Activated naive CD8-positive, alpha-beta T cell treated with anti-CD3 and anti-CD28 coated beads for 36 hours (primary cell): ENCODE data around the gene PRSS2. TPM values are rescaled to one million over a fixed set of nuclear protein-coding genes. Genes with fewer than 3 reads are reported as not detected.
"Not testable (repeated sequence)": the region's sequence is repeated elsewhere in the genome, so short reads cannot be mapped to it uniquely, and the experiment has no call there.

Experiments
- DNase-seq: peaks from one replicate; pipeline ENCODE4 v3.0.0; 2021
- H3K27ac Mint-ChIP-seq: one replicate; pipeline ENCODE4 v1.8.0; 2022; ENCODE audit warnings: mild to moderate bottlenecking, moderate library complexity, mixed read lengths
- H3K27me3 Mint-ChIP-seq: one replicate; pipeline ENCODE4 v1.8.0; 2022; ENCODE audit warnings: mild to moderate bottlenecking, mixed read lengths
- H3K36me3 Mint-ChIP-seq: one replicate; pipeline ENCODE4 v1.8.0; 2021; ENCODE audit warnings: mild to moderate bottlenecking, mixed read lengths
- H3K4me1 Mint-ChIP-seq: one replicate; pipeline ENCODE4 v1.8.0; 2021; ENCODE audit warnings: mixed read lengths
- H3K4me3 Mint-ChIP-seq: one replicate; pipeline ENCODE4 v1.8.0; 2022; ENCODE audit warnings: mild to moderate bottlenecking, moderate library complexity, mixed read lengths
- H3K9me3 Mint-ChIP-seq: one replicate; pipeline ENCODE4 v1.8.0; 2022; ENCODE audit warnings: mixed read lengths
- total RNA-seq, 2 experiments: library from RNA; stranded (reverse); gene quantifications; one replicate each; pipeline ENCODE4 v1.2.3, GENCODE V29; 2021

Gene PRSS2
- total RNA-seq, 2 experiments from 2014 or later = not detected

GRCh38 chr7:142773230-142773629 lies 2.5 kb downstream of the PRSS2 start:
- no peaks in the 10 kb centered on the region for H3K9me3 Mint-ChIP-seq
- peaks cover 2% of the 10 kb centered on the region for H3K36me3 Mint-ChIP-seq
- no peak overlapping the region for H3K4me3 Mint-ChIP-seq
- DNase-seq = no peak
- H3K27ac Mint-ChIP-seq = no peak overlapping the region
- H3K27me3 Mint-ChIP-seq = no peaks in the 10 kb centered on the region
- peaks cover 4% of the 10 kb centered on the region for H3K4me1 Mint-ChIP-seq

DNA sequence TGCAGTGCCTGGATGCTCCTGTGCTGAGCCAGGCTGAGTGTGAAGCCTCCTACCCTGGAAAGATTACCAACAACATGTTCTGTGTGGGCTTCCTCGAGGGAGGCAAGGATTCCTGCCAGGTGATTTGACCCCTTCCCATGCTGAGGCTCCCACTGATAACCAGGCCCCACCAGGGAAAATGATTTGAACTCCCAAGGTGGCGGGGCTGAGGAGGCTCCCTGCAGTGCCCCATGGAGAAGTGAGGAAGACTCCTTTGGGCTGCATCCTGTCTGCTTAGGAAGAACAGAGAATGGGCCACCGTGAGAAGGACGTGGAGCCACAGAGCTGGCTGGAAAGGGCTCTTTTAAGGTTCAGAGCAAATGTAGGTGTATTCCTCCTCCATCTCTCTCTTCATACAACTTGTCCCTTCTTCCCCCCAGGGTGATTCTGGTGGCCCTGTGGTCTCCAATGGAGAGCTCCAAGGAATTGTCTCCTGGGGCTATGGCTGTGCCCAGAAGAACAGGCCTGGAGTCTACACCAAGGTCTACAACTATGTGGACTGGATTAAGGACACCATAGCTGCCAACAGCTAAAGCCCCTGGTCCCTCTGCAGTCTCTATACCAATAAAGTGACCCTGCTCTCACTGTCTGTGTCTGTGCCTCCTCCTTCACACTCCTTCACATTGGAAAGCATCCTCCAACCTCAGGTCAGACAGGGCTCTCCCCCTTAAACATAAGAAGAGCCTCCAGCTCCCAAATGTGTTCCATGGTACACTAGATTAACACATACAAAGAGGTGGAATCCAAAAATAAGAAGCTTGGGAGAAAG lies 3.4 kb downstream of the PRSS2 start:
- Mint-ChIP-seq H3K27me3 (no peaks in the 10 kb centered on the region), H3K27ac (no peak overlapping the region), H3K4me1 (peaks cover 4% of the 10 kb centered on the region), H3K36me3 (peaks cover 2% of the 10 kb centered on the region), H3K9me3 (no peaks in the 10 kb centered on the region), H3K4me3 (no peak overlapping the region)
- no peak for DNase-seq

DNA sequence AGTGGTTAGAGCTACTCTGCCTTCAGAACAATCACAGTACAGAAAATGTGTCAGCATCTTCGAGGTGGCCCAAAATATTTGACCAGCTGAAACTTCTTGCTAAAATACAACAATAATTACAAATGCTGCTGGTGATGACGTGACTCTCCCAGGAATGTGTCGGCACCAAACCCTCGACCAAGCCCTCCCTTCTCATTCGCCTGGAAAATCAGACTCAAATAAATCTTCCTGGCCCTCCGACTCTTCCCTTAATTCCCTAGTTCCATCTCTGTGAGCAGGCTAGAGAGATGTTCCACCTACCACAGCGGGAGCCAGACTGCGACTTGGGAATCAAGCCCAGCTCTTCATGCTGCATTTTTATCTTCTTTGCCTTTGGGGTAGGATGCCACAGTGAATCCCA lies 4.1 kb downstream of the PRSS2 start:
- Mint-ChIP-seq H3K27ac (no peak overlapping the region), H3K27me3 (no peaks in the 10 kb centered on the region), H3K9me3 (no peaks in the 10 kb centered on the region), H3K4me1 (peaks cover 4% of the 10 kb centered on the region), H3K36me3 (peaks cover 2% of the 10 kb centered on the region), H3K4me3 (no peak overlapping the region)
- DNase-seq = no peak

DNA sequence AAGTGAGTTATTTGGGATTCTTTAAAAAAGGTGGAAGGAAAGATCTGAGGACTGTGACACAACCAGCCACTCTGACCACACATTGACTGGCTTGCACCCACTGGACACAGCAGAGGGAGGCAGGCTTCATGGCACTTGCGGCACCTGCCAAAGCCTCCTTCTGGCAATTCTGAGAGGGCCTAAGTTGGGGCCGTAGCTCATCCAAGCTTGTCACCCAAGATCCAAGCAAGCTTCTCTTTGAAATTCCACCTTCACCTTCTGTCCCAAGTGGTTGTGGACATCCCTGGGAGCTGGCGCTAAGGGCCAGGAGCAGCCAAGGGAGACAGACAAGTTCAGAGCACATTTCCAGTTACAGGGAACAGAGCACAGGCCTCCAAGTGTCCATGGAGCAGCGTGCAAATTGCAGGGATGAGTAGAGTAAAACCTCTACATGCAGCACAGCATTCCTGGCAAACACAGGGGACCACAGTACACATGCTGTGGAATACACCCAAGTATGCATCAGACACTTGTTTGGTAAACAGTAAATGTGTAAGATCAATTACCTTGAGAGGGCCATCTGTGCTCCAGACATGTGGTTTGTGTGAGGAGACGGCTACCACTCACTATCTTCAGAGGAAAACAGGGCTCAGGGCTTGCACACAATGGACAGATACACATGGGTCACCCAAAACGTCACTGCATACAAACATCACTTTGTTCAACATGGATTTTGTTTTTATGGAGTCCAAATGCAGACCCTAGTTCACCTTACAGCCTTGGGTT lies 4.8 kb downstream of the PRSS2 start:
- H3K27ac Mint-ChIP-seq = not testable (repeated sequence)

DNA sequence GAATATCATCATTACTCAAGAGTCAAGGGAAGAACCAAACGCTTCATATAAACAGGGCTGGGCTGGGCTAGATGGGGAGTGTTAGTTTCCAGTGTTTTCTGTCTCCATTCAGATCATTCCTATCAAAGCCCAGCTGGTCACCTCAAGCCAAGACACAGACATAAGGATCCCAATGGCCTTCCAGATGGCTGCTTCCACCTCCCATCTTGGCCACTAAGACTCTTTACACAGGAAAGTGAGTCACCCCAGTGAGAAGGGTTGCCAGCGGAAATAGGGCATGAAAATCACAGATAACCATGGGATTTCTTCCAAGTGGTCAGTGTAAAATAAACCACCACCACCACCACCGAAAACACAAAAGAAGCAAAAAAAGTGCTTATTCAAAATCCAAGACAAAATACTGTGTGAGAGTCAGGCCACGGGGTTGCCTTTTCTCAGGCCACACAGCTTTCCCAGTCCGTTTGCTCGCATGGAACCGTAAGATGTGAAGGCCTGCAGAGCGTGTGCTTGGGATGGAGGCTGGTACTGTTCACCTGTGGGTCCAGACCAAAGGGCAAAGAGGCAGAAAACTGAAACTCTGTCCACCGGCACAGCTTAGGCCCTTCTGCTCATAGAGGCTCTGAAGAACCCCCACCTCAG lies 5.6 kb downstream of the PRSS2 start:
- no peaks in the 10 kb centered on the region for H3K36me3 Mint-ChIP-seq
- no peak for DNase-seq
- no peaks in the 10 kb centered on the region for H3K4me1 Mint-ChIP-seq
- H3K4me3 Mint-ChIP-seq = no peak overlapping the region
- H3K9me3 Mint-ChIP-seq = no peaks in the 10 kb centered on the region
- H3K27ac Mint-ChIP-seq = no peak overlapping the region
- H3K27me3 Mint-ChIP-seq = no peaks in the 10 kb centered on the region

More for the DNA sequence above, 4.8 kb downstream of the PRSS2 start:
- not testable (repeated sequence) for H3K4me1 Mint-ChIP-seq, H3K36me3 Mint-ChIP-seq, H3K4me3 Mint-ChIP-seq, H3K27me3 Mint-ChIP-seq, DNase-seq, H3K9me3 Mint-ChIP-seq

DNA sequence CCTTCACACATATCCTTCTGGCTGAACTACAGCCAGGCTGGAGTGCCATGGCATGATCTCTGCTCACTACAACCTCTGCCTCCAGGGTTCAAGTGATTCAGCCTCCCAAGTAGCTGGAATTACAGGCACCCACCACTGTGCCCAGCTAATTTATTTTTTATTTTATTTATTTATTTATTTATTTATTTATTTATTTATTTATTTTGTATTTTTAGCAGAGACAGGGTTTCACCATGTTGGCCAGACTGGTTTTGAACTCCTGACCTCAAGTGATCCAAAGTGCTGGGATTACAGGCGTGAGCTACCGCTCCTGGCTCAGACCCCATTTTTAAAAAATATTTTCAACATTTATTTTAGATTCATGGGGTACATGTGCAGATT lies 6.1 kb downstream of the PRSS2 start:
- H3K27me3 Mint-ChIP-seq, H3K4me1 Mint-ChIP-seq, H3K9me3 Mint-ChIP-seq, H3K4me3 Mint-ChIP-seq, H3K36me3 Mint-ChIP-seq, DNase-seq, H3K27ac Mint-ChIP-seq: not testable (repeated sequence)

DNA sequence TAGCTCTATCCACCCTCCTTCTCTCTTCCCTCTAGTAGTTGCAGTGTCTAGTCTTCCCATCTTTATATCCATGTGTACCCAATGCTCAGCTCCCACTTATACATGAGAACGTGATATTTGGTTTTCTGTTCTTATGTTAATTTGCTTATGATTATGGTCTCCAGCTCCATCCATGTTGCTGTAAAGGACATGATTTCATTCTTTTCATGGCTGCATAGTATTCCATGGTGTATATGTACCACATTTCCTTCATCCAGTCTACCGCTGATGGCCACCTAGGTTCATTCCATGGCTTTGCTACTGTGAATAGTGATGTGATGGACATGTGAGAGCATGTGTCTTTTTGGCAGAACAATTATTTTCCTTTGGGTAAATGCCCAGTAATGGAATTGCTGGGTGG lies 6.5 kb downstream of the PRSS2 start:
- Mint-ChIP-seq H3K36me3 (no peaks in the 10 kb centered on the region), H3K4me3 (no peak overlapping the region), H3K4me1 (no peaks in the 10 kb centered on the region), H3K27me3 (no peaks in the 10 kb centered on the region), H3K27ac (no peak overlapping the region), H3K9me3 (no peaks in the 10 kb centered on the region)
- DNase-seq = no peak

GRCh38 chr7:142782922-142783900 lies 12.4 kb downstream of the PRSS2 start:
- Mint-ChIP-seq H3K4me1 (peaks cover 3% of the 10 kb centered on the region), H3K4me3 (peak overlapping the region; percentile 73), H3K27ac (peak overlapping the region; percentile 89), H3K36me3 (peaks cover 14% of the 10 kb centered on the region), H3K9me3 (no peaks in the 10 kb centered on the region), H3K27me3 (no peaks in the 10 kb centered on the region)
- peak; percentile 71 for DNase-seq

GRCh38 chr7:142784096-142784495 lies 13.3 kb downstream of the PRSS2 start:
- H3K4me1 Mint-ChIP-seq = peaks cover 3% of the 10 kb centered on the region

GRCh38 chr7:142784716-142785115 lies 13.9 kb downstream of the PRSS2 start:
- Mint-ChIP-seq H3K4me1 (peaks cover 5% of the 10 kb centered on the region), H3K9me3 (no peaks in the 10 kb centered on the region), H3K36me3 (peaks cover 29% of the 10 kb centered on the region), H3K27me3 (no peaks in the 10 kb centered on the region), H3K27ac (peak overlapping the region; percentile 92), H3K4me3 (peak overlapping the region; percentile 18)
- DNase-seq = no peak

More at GRCh38 chr7:142784096-142784495, 13.3 kb downstream of the PRSS2 start:
- peak overlapping the region; percentile 89 for H3K27ac Mint-ChIP-seq
- peak overlapping the region; percentile 32 for H3K4me3 Mint-ChIP-seq
- no peaks in the 10 kb centered on the region for H3K27me3 Mint-ChIP-seq
- H3K36me3 Mint-ChIP-seq = peaks cover 23% of the 10 kb centered on the region
- no peak for DNase-seq
- no peaks in the 10 kb centered on the region for H3K9me3 Mint-ChIP-seq

GRCh38 chr7:142785841-142786250 lies 15.1 kb downstream of the PRSS2 start:
- Mint-ChIP-seq H3K27ac (peak overlapping the region; percentile 92), H3K36me3 (peaks cover 40% of the 10 kb centered on the region), H3K27me3 (no peaks in the 10 kb centered on the region), H3K4me1 (peaks cover 5% of the 10 kb centered on the region), H3K9me3 (no peaks in the 10 kb centered on the region), H3K4me3 (peak overlapping the region; percentile 90)
- peak; percentile 73 for DNase-seq

GRCh38 chr7:142787034-142787768 lies 16.4 kb downstream of the PRSS2 start:
- peak overlapping the region; percentile 99 for H3K27ac Mint-ChIP-seq
- H3K27me3 Mint-ChIP-seq = no peaks in the 10 kb centered on the region
- H3K4me3 Mint-ChIP-seq = peak overlapping the region; percentile 90
- H3K36me3 Mint-ChIP-seq = peaks cover 52% of the 10 kb centered on the region
- peaks cover 12% of the 10 kb centered on the region for H3K4me1 Mint-ChIP-seq
- H3K9me3 Mint-ChIP-seq = no peaks in the 10 kb centered on the region
- DNase-seq = no peak

- Mint-ChIP-seq H3K9me3 (no peaks in the 10 kb centered on the region), H3K4me3 (peak overlapping the region; percentile 90), H3K36me3 (peaks cover 58% of the 10 kb centered on the region)
Observed at GRCh38 chr7:142787783-142788182, 17.0 kb downstream of the PRSS2 start.

More at GRCh38 chr7:142787783-142788182, 17.0 kb downstream of the PRSS2 start:
- H3K4me1 Mint-ChIP-seq = peaks cover 18% of the 10 kb centered on the region
- no peak for DNase-seq
- peak overlapping the region; percentile 99 for H3K27ac Mint-ChIP-seq
- no peaks in the 10 kb centered on the region for H3K27me3 Mint-ChIP-seq
